SU-DHL-6 (cell line): Measurements from ENCODE around the gene FAH.

Source experiments
- EZH2phosphoT487 ChIP-seq: fragments of 200-600 bp; sonication (generic), shearing (Covaris generic); conservative IDR thresholded peaks from 2 replicates; pipeline ENCODE4 v1.6.1; 2018; ENCODE audit warnings: mild to moderate bottlenecking, antibody characterized with exemption, low read length, moderate library complexity, mixed read lengths
- TF ChIP-seq, protein P1 (sequence below): fragments of 200-600 bp; sonication (generic); IDR thresholded peaks from one replicate; pipeline ENCODE4 v1.5.1; 2017; ENCODE audit warnings: antibody characterized with exemption, mild to moderate bottlenecking, low read length, moderate library complexity; ENCODE audit not compliant: insufficient read depth, poor library complexity, severe bottlenecking

DNA sequence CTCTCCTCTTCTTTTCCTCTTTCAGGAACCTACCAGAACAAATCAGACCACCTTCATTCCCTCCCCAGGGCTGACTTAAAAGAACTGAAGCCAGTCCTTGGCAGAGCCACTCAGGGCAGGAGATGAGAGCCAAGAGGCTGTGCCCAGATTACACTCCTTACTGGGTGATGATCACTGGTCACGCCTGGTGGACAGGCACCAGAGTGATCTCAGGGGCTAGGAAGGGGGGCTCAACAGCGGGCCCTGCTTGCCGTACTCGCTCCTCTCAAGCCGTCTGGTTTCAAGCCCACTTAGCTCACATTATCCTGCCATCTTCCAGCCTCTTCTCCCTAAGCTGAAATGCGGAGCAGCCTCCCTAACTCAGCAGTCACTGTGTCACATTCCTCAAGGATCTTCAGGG is 1.7 kb upstream of the FAH start:
- TF ChIP-seq, protein P1, sequence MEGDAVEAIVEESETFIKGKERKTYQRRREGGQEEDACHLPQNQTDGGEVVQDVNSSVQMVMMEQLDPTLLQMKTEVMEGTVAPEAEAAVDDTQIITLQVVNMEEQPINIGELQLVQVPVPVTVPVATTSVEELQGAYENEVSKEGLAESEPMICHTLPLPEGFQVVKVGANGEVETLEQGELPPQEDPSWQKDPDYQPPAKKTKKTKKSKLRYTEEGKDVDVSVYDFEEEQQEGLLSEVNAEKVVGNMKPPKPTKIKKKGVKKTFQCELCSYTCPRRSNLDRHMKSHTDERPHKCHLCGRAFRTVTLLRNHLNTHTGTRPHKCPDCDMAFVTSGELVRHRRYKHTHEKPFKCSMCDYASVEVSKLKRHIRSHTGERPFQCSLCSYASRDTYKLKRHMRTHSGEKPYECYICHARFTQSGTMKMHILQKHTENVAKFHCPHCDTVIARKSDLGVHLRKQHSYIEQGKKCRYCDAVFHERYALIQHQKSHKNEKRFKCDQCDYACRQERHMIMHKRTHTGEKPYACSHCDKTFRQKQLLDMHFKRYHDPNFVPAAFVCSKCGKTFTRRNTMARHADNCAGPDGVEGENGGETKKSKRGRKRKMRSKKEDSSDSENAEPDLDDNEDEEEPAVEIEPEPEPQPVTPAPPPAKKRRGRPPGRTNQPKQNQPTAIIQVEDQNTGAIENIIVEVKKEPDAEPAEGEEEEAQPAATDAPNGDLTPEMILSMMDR: no peak
- TF ChIP-seq EZH2phosphoT487: no peak
